Measurements from ENCODE around the gene ICAM1.
A peak's percentile ranks its signal among the peaks of the same experiment; 100 is the strongest.
"Not testable (repeated sequence)": the region's sequence is repeated elsewhere in the genome, so short reads cannot be mapped to it uniquely, and the experiment has no call there.

The ICAM1 gene, protein sequence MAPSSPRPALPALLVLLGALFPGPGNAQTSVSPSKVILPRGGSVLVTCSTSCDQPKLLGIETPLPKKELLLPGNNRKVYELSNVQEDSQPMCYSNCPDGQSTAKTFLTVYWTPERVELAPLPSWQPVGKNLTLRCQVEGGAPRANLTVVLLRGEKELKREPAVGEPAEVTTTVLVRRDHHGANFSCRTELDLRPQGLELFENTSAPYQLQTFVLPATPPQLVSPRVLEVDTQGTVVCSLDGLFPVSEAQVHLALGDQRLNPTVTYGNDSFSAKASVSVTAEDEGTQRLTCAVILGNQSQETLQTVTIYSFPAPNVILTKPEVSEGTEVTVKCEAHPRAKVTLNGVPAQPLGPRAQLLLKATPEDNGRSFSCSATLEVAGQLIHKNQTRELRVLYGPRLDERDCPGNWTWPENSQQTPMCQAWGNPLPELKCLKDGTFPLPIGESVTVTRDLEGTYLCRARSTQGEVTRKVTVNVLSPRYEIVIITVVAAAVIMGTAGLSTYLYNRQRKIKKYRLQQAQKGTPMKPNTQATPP

DNA sequence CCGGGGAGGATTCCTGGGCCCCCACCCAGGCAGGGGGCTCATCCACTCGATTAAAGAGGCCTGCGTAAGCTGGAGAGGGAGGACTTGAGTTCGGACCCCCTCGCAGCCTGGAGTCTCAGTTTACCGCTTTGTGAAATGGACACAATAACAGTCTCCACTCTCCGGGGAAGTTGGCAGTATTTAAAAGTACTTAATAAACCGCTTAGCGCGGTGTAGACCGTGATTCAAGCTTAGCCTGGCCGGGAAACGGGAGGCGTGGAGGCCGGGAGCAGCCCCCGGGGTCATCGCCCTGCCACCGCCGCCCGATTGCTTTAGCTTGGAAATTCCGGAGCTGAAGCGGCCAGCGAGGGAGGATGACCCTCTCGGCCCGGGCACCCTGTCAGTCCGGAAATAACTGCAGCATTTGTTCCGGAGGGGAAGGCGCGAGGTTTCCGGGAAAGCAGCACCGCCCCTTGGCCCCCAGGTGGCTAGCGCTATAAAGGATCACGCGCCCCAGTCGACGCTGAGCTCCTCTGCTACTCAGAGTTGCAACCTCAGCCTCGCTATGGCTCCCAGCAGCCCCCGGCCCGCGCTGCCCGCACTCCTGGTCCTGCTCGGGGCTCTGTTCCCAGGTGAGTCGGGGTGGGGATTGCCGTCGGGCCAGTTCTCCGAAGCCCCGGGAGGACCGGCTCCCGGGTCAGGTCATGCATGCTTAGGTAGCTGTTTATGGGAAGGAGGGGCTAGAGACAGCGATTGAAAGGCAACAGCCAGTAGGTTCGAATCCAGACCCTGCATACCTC, at the start of gene ICAM1:
ICAM1 (plus strand) TSS at position 505 of the 779 bp plus-strand sequence; CDS start at position 545, 40 bp downstream.
- peak; percentile 35 for DNase-seq (ENCODE audit: low spot score)

- DNase-seq (ENCODE audit: low spot score), result peak; percentile 2
Observed at GRCh38 chr19:10222201-10222890, 48.6 kb upstream of the ICAM1 start.

DNA sequence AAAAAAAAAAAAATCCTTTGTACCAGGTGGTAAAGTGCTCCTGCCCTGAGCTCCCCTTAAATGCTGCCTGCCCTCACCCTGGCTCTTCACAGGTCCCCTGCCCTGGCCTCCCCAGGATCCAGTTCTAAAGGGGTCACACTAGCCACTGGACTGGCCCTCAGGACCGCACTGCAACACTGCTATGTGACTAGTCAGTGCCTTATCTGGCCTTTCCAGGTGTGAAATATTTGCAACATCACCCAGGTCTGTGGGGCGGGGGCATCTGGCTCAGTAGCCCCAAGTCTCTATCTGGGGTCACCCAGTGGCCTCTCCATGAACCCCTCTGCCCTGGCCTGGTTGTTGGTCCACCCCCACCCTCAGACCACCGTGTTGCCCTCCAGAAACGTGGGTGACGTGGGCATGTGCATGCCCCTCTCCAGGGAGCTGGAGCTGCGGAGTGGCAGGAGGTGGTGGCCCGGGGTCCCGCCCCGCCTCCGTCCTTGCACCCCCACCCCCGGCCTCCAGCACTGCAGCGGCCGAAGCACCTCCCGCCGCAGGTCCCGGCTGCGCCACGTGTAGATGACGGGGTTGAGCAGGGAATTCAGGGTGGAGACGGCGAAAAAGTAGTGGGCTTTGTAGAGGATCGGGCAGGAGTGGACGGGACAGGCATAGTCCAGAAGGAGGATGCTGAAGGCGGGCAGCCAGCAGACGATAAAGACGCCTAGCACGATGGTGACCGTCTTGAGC, 47.3 kb upstream of the ICAM1 start:
- DNase-seq (ENCODE audit: low spot score), result no peak

DNA sequence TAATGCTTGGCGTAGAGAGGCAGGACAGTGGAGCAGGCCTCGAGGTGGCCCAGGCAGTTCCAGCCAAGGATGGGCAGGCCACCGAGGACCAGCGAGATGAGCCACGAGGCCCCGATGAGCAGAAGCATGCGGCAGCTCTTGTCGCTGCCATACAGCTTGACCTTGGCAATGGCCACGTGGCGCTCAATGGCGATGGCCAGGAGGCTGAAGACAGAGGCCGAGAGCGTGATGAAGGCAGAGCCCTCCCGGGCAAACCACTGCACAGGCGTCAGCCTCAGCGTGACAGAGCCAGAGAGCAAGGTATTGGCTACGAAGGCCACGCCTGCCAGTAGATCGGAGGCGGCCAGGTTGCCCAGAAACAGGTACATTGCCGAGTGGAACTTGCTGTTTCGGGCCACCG, 46.6 kb upstream of the ICAM1 start:
- no peak for DNase-seq (ENCODE audit: low spot score)

- DNase-seq (ENCODE audit: low spot score), result no peak
Observed at GRCh38 chr19:10226021-10226375, 44.9 kb upstream of the ICAM1 start.

DNA sequence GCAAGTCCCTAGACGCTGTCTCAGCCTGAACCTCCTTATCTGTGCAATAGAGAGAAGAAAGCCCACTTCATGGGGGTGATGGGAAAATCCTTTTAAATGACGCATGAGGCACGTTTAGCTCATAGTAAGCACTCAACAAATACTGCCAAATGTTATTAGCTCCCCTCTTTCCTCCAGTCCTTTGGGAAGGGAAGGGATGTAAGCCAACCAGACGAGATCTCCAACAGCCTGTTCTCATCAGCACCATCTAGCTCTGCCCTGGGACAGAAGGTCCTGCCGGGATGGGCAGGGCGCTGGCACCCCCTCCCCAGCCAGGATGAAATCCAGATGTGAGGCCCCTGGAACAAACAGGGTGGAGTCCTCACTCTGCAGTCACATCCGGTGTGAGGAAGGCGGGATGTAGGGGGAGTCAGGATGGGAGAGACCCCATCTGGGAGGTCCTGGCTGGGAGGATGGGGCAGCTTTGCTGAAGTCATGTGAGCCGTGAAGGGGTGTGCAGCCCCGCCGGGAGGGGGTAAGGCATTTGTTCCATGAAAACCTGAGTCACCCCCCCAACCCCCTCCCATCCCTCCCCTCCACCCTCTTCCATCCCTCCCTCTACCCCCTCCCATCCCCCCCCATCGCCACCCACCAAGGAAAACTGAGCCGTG, 44.4 kb upstream of the ICAM1 start:
- peak; percentile 44 for DNase-seq (ENCODE audit: low spot score)

GRCh38 chr19:10227026-10227971, 43.6 kb upstream of the ICAM1 start:
- peak; percentile 98 for DNase-seq (ENCODE audit: low spot score)

GRCh38 chr19:10228393-10228792, 42.5 kb upstream of the ICAM1 start:
- DNase-seq (ENCODE audit: low spot score), result peak; percentile 6

DNA sequence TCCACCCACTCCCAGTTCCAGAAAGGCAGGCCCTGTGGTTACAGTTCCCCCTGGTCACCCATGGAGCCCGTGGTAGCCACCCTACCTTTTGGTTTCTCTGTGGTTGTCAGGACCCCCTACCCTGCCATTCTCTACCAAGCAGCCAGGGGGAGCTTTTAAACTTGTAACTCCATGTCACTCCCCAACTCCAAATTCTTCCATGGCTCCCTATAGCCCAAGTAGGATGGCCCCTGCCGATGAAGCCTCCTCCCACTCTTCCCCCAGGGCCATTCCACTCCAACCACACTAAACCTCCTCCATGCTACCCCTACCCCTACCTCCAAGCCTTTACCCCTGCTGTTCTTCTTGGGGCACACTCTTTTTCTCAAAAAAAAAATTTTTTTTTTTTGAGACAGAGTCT, 42.0 kb upstream of the ICAM1 start:
- peak; percentile 9 for DNase-seq (ENCODE audit: low spot score)

GRCh38 chr19:10230173-10230860, 40.6 kb upstream of the ICAM1 start:
- no peak for DNase-seq (ENCODE audit: low spot score)

DNA sequence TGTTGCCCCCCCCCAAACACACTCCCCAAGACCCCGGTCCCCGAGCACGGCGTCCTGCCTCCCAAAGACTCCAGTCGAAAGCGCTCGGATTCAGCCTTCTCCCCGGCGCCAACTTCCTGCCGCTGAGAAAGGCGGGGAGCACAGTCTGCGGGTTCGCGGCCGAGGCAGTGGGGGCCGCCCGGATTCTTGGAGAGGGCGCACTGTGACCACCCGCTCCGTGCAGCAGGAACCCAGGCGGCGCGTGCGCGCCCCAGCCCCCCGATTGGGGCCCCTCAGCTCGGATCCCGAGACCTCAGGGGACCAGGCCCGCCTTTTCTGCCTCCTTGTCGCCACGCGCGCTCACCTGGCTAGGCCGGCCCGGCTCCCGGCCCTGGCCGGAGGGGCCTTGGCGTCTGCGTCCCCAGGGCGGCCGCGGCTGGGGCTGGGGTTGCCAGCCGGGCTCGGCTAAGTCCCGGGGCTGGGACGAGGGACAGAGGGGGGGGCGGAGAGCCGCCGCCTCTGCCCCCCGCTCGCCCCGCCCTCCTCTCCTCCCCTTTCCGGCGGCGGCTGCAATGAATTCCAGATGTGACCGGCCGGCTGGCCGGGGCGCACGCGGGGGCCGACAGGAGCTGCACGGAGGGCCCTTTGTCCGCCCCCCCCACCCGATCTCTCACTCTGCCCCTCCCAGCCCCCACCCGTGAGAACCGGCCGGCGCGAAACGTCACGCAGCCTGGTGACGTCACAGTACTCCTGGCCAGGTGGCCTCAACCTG, 39.9 kb upstream of the ICAM1 start, which contains the start of gene S1PR2:
S1PR2 (minus strand) TSS at position 471 of the 751 bp plus-strand sequence. CDS start 6,426 bp downstream, outside the sequence.
- DNase-seq (ENCODE audit: low spot score), result no peak

DNA sequence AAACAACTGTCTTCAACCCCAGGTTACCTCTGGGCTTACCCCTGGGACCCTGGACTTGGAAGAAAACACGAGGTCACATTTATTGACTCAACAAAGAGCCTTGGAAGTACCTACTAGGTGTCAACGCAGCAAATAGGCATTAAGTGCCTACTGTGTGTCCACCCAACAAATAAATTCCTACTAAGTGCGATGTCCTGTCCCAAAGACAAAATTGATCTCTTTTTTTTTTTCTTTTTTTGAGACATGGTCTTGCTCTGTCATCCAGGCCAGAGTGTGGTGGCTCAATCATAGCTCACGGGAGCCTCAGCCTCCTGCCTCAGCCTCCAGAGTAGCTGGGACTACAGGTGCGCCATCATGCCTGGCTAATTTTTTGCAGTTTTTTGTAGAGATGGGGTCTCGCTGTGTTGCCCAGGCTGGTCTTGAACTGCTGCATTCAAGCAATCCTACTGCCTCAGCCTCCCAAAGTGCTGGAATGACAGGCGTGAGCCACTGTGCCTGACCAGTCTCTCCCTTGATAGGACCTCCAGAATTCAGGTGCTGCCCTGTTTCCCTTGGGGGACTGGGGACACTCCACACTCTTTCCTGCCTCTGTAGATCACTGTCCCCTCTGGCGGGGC, 39.2 kb upstream of the ICAM1 start:
- no peak for DNase-seq (ENCODE audit: low spot score)

DNA sequence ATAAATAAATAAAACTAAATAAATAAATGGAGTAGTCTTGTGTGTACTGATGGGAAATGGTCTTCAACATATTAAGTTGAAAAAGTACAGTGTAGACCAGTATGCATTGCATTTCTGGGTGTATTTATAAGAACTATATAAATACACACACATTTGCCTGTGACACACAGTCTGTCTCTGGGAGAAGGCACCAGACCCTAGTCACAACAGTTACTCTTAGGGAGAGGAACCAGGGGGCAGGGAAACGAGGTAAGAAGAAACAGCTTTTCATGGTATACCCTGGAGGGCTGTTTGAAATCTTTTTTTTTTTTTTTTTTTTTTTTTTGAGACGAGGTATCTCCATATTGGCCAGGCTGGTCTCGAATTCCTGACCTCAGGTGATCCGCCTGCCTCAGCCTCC, 37.0 kb upstream of the ICAM1 start:
- no peak for DNase-seq (ENCODE audit: low spot score)

- no peak for DNase-seq (ENCODE audit: low spot score)
Observed at GRCh38 chr19:10235003-10235402, 35.9 kb upstream of the ICAM1 start.

- not testable (repeated sequence) for DNase-seq (ENCODE audit: low spot score)
Observed at GRCh38 chr19:10235409-10235808, 35.5 kb upstream of the ICAM1 start.

GRCh38 chr19:10237702-10238101, 33.2 kb upstream of the ICAM1 start:
- no peak for DNase-seq (ENCODE audit: low spot score)

GRCh38 chr19:10238172-10238783, 32.6 kb upstream of the ICAM1 start:
- no peak for DNase-seq (ENCODE audit: low spot score)

All from pons (tissue), 1 donor.